ENCODE measurements around the gene TTC21A. TPM values are rescaled to one million over a fixed set of nuclear protein-coding genes. Genes with fewer than 3 reads are reported as not detected.

TTC21A gene
- total RNA-seq, 1 experiment from 2014 or later = 1.7 TPM

DNA sequence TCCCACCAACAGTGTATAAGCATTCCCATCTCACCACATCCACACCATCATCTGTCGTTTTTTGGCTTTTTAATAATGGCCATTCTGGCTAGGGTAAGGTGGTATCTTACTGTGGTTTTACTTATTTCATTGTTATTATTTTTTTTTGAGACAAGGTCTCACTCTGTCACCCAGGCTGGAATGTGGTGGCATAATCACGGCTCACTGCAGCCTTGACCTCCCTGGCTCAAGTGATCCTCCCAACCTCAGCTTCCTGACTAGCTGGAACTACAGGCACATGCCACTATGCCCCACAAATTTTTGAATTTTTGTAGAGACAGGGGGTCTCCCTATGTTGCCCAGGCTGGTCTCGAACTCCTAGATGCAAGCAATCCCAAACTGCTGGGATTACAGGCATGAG is 56.9 kb downstream of the TTC21A start:
- Histone ChIP-seq H2AFZ (ENCODE audit: low read length) (no peak overlapping the region), H3T11ph (ENCODE audit: low read length) (no peak overlapping the region), H3K79me2 (ENCODE audit: insufficient read depth, low read length) (no peaks in the 10 kb centered on the region; the same call in 1 of the 2 replicates), H3K27ac (ENCODE audit: insufficient read length, low read depth, low read length) (no peak overlapping the region), H4K91ac (ENCODE audit: insufficient read length, low read depth, low read length) (no peak overlapping the region), H3K14ac (ENCODE audit: insufficient read depth, low read length) (no peak overlapping the region), H3K18ac (ENCODE audit: insufficient read length, low read depth, low read length) (no peak overlapping the region), H4K20me1 (ENCODE audit: control insufficient read depth, insufficient read depth, insufficient read length) (no peaks in the 10 kb centered on the region), H2BK20ac (ENCODE audit: low read depth, low read length, poor library complexity, severe bottlenecking) (no peak overlapping the region), H2BK12ac (ENCODE audit: insufficient read length, low read depth, low read length) (no peak overlapping the region), H2BK15ac (ENCODE audit: low read depth, low read length) (no peak overlapping the region), H3K4me2 (ENCODE audit: insufficient read depth, insufficient read length, low read length) (no peak overlapping the region), H3K23ac (ENCODE audit: insufficient read length, low read depth, low read length) (no peak overlapping the region), H3K9ac (ENCODE audit: extremely low read depth, insufficient read length, low read length) (no peak overlapping the region), H3K79me1 (ENCODE audit: insufficient read depth, low read depth, low read length, poor library complexity, severe bottlenecking) (no peaks in the 10 kb centered on the region), H2AK5ac (ENCODE audit: insufficient read length, low read length) (no peak overlapping the region), H4K5ac (ENCODE audit: insufficient read length, low read depth, low read length) (no peak overlapping the region), H3K4me1 (ENCODE audit: insufficient read depth, low read length) (peaks cover 4% of the 10 kb centered on the region; the same call in 1 of the 2 replicates), H4K8ac (replicated peaks; ENCODE audit: insufficient read length, low read depth, low read length) (no peak overlapping the region), H3K56ac (ENCODE audit: insufficient read length, low read depth, low read length) (no peak overlapping the region), H3K27me3 (ENCODE audit: insufficient read depth, low read length) (no peaks in the 10 kb centered on the region), H3K9me3 (ENCODE audit: control insufficient read depth, low read depth, low read length) (no peaks in the 10 kb centered on the region), H2BK120ac (ENCODE audit: low read depth, low read length, poor library complexity, severe bottlenecking) (no peak overlapping the region), H3K4ac (ENCODE audit: low read depth, low read length) (no peak overlapping the region), H3K23me2 (ENCODE audit: insufficient read length, low read depth, low read length, poor library complexity, severe bottlenecking) (no peaks in the 10 kb centered on the region), H2BK5ac (ENCODE audit: insufficient read length, low read length) (no peak overlapping the region)
- no CpG with 5 or more reads among the region's 3 CpGs for WGBS (ENCODE audit: extremely low coverage, insufficient read length, low lambda C conversion rate)
- Mint-ChIP-seq H3K4me3 (no peak overlapping the region), H3K27ac (no peak overlapping the region), H3K4me1 (peaks cover 9 to 15% of the 10 kb centered on the region in 2 experiments), H3K9me3 (peaks cover 8% of the 10 kb centered on the region in 2 experiments; a peak in 4 of 5 replicates), H3K27me3 (ENCODE audit: low read depth) (no peaks in the 10 kb centered on the region; the same call in 1 of the 2 replicates), H3K36me3 (ENCODE audit: insufficient read depth in 1 of 3, low read depth in 3 of 3) (peaks cover 0 to 8% (median 3%) of the 10 kb centered on the region in 3 experiments; a peak in 5 of 7 replicates)
- TF ChIP-seq, protein P1, sequence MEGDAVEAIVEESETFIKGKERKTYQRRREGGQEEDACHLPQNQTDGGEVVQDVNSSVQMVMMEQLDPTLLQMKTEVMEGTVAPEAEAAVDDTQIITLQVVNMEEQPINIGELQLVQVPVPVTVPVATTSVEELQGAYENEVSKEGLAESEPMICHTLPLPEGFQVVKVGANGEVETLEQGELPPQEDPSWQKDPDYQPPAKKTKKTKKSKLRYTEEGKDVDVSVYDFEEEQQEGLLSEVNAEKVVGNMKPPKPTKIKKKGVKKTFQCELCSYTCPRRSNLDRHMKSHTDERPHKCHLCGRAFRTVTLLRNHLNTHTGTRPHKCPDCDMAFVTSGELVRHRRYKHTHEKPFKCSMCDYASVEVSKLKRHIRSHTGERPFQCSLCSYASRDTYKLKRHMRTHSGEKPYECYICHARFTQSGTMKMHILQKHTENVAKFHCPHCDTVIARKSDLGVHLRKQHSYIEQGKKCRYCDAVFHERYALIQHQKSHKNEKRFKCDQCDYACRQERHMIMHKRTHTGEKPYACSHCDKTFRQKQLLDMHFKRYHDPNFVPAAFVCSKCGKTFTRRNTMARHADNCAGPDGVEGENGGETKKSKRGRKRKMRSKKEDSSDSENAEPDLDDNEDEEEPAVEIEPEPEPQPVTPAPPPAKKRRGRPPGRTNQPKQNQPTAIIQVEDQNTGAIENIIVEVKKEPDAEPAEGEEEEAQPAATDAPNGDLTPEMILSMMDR (conservative IDR thresholded peaks at IDR 0.05) = no peak
- DNase-seq = no peak
